HepG2 (cell line): Measurements from ENCODE around the gene RCBTB1. TPM values are rescaled to one million over a fixed set of nuclear protein-coding genes. Genes with fewer than 3 reads are reported as not detected.

Experiments
- CEBPG ChIP-seq: IDR thresholded peaks from 2 replicates; pipeline ENCODE4 v1.6.1; 2016
- EHMT2 ChIP-seq: fragments of 200-600 bp; sonication (generic); IDR thresholded peaks from 2 replicates; pipeline ENCODE4 v1.7.0; 2017; ENCODE audit warnings: antibody characterized with exemption, low read depth, low read length, borderline replicate concordance
- MTA3 ChIP-seq: sonication (generic); formaldehyde crosslinking; IDR thresholded peaks from 2 replicates; pipeline ENCODE4 v1.4.0; 2020; ENCODE audit warnings: missing genetic modification reagents
- RARG ChIP-seq: sonication (generic); formaldehyde crosslinking; IDR thresholded peaks from 2 replicates; pipeline ENCODE4 v1.4.0; 2020; ENCODE audit warnings: low read depth, mild to moderate bottlenecking, missing genetic modification reagents
- RELA ChIP-seq: sonication (generic); formaldehyde crosslinking; IDR thresholded peaks from 2 replicates; pipeline ENCODE4 v1.4.0; 2020; ENCODE audit warnings: missing genetic modification reagents
- SUZ12 ChIP-seq: fragments of 150-350 bp; IDR thresholded peaks from 2 replicates; pipeline ENCODE4 v1.6.1; 2014; ENCODE audit warnings: low read depth, low read length
- TCF7L2 ChIP-seq: IDR thresholded peaks from 2 replicates; pipeline ENCODE4 v1.6.1; 2011; ENCODE audit warnings: mild to moderate bottlenecking, low read depth, low read length, moderate library complexity
- YEATS2 ChIP-seq: sonication (generic); formaldehyde crosslinking; IDR thresholded peaks from 2 replicates; pipeline ENCODE4 v1.4.0; 2020; ENCODE audit warnings: missing genetic modification reagents, borderline replicate concordance
- ZNF136 ChIP-seq: sonication (generic); formaldehyde crosslinking; IDR thresholded peaks from 2 replicates; pipeline ENCODE4 v1.8.1; 2022; ENCODE audit warnings: low read depth, mild to moderate bottlenecking, moderate library complexity, missing genetic modification reagents
- ZNF234 ChIP-seq: sonication (generic); formaldehyde crosslinking; conservative IDR thresholded peaks from 2 replicates; pipeline ENCODE4 v1.5.1; 2020; ENCODE audit warnings: mild to moderate bottlenecking, missing genetic modification reagents
- ZNF644 ChIP-seq: IDR thresholded peaks from 2 replicates; pipeline ENCODE4 v1.6.1; 2016; ENCODE audit warnings: low read depth
- ZNF75D ChIP-seq: sonication (generic); formaldehyde crosslinking; IDR thresholded peaks from 2 replicates; pipeline ENCODE4 v1.8.1; 2023; ENCODE audit warnings: missing genetic modification reagents, mild to moderate bottlenecking, borderline replicate concordance
- ZNF839 ChIP-seq: sonication (generic); formaldehyde crosslinking; IDR thresholded peaks from 2 replicates; pipeline ENCODE4 v1.4.0; 2020; ENCODE audit warnings: missing genetic modification reagents, mild to moderate bottlenecking, borderline replicate concordance
- polyA plus RNA-seq, 8 experiments: library from polyadenylated mRNA; depleted of rRNA in 3 of 8; stranded (reverse) in 7 of 8; unstranded in 1 of 8; fragments of >200 nt; fragmentation: Illumina TruSeq in 4 of 8; extraction: Trizol in 4 of 8; gene quantifications; 2 replicates each; pipeline versions ENCODE4 v1.2.1 to v1.2.3, GENCODE V29; 2011 to 2016; ENCODE audit warnings: low read depth in 4 of 8, missing spikeins in 1 of 8, mixed read lengths in 1 of 8; ENCODE audit not compliant: insufficient read depth in 1 of 8
- total RNA-seq, 5 experiments: library from RNA; depleted of rRNA; stranded (reverse); fragments of >200 nt; fragmentation: Illumina TruSeq; extraction: Trizol; gene quantifications; 2 replicates each; pipeline ENCODE4 v1.2.3, GENCODE V29; 2016; ENCODE audit warnings: low read depth in 1 of 5
- TF ChIP-seq, protein P1 (sequence below): sonication (generic); formaldehyde crosslinking; IDR thresholded peaks from 2 replicates; pipeline ENCODE4 v1.8.1; 2023; ENCODE audit warnings: mild to moderate bottlenecking, inconsistent platforms, moderate library complexity, missing genetic modification reagents, borderline replicate concordance
- TF ChIP-seq, protein P2 (sequence below): sonication (generic); formaldehyde crosslinking; IDR thresholded peaks from 2 replicates; pipeline ENCODE4 v1.4.0; 2020; ENCODE audit warnings: missing genetic modification reagents, borderline replicate concordance
- TF ChIP-seq, protein P3 (sequence below): sonication (generic); formaldehyde crosslinking; IDR thresholded peaks from 2 replicates; pipeline ENCODE4 v1.4.0; 2020; ENCODE audit warnings: missing genetic modification reagents, borderline replicate concordance
- TF ChIP-seq, protein P4 (sequence below): sonication (generic); formaldehyde crosslinking; IDR thresholded peaks from 2 replicates; pipeline ENCODE4 v1.4.0; 2020; ENCODE audit warnings: mild to moderate bottlenecking, low read depth, missing genetic modification reagents

Gene RCBTB1
- total and polyA plus RNA-seq, 2 of the 13 experiments (the other 11 are each of a cell fraction or from before 2014, with no cell fraction given): 13.4 to 21.6 TPM

DNA sequence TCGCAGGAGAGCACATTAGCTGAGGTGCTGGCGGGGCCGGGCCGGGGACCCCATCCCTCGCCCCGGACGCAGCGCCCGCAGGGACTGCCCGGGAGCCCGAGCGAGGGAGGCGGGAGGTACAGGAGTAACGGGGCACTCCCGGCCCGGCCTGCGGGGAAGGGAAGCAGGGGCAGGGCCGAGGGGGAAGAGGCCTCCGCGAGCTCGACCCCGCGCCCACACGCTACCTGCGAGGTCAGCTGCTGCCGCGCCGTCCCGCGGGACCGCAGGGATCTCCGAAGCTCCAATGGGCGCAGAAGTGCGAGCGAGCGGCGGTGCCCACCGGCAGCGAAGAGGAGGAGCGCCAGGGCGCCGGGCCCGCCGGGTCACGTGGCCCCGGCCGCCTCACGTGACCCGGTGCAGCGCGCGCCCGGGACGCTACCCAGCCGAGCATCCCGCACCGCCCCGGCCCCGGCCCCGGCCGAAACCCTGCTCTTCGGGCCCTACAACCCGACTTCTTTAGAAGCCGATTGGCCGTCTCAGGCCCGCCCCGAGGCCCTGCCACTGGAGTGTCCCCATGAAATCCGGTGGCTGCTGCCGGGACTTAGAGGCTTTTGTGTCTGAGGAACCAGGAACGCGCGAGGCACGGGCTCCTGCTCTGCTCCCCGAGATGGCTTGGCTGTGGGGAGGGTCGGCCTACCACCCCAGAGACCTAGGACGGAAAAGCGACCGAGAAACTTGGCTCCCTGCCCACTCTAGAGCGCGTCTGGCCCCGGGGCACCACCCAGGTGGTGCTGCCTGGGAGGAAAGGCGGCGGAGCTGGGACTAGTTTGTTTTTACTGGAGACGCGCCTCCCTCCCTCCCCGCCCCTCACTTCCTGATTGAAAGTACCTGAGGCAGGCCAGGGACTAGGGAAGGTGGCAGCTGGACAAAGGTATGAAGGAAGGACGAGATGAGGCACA is at the start of gene RCBTB1 (continued):
- TF ChIP-seq, protein P1, sequence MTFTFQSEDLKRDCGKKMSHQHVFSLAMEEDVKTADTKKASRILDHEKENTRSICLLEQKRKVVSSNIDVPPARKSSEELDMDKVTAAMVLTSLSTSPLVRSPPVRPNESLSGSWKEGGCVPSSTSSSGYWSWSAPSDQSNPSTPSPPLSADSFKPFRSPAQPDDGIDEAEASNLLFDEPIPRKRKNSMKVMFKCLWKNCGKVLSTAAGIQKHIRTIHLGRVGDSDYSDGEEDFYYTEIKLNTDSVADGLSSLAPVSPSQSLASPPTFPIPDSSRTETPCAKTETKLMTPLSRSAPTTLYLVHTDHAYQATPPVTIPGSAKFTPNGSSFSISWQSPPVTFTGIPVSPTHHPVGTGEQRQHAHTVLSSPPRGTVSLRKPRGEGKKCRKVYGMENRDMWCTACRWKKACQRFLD (CRISPR knock-in tag): no peak
- TF ChIP-seq, protein P2, sequence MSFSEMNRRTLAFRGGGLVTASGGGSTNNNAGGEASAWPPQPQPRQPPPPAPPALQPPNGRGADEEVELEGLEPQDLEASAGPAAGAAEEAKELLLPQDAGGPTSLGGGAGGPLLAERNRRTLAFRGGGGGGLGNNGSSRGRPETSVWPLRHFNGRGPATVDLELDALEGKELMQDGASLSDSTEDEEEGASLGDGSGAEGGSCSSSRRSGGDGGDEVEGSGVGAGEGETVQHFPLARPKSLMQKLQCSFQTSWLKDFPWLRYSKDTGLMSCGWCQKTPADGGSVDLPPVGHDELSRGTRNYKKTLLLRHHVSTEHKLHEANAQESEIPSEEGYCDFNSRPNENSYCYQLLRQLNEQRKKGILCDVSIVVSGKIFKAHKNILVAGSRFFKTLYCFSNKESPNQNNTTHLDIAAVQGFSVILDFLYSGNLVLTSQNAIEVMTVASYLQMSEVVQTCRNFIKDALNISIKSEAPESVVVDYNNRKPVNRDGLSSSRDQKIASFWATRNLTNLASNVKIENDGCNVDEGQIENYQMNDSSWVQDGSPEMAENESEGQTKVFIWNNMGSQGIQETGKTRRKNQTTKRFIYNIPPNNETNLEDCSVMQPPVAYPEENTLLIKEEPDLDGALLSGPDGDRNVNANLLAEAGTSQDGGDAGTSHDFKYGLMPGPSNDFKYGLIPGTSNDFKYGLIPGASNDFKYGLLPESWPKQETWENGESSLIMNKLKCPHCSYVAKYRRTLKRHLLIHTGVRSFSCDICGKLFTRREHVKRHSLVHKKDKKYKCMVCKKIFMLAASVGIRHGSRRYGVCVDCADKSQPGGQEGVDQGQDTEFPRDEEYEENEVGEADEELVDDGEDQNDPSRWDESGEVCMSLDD (CRISPR knock-in tag): no peak; the same call in 1 of the 2 replicates
- TF ChIP-seq ZNF839 (0 out of 2 replicates have a peak, but pooled peaks have one; percentile 41), ZNF136 (no peak), EHMT2 (no peak), CEBPG (CRISPR knock-in tag) (no peak), SUZ12 (no peak), ZNF234 (peak; percentile 40; the same call in 1 of the 2 replicates), TCF7L2 (no peak), ZNF644 (no peak), YEATS2 (CRISPR knock-in tag) (peak; percentile 51; the same call in 1 of the 2 replicates), RELA (no peak), RARG (CRISPR knock-in tag) (no peak), MTA3 (no peak), ZNF75D (CRISPR knock-in tag) (no peak)
- TF ChIP-seq, protein P3, sequence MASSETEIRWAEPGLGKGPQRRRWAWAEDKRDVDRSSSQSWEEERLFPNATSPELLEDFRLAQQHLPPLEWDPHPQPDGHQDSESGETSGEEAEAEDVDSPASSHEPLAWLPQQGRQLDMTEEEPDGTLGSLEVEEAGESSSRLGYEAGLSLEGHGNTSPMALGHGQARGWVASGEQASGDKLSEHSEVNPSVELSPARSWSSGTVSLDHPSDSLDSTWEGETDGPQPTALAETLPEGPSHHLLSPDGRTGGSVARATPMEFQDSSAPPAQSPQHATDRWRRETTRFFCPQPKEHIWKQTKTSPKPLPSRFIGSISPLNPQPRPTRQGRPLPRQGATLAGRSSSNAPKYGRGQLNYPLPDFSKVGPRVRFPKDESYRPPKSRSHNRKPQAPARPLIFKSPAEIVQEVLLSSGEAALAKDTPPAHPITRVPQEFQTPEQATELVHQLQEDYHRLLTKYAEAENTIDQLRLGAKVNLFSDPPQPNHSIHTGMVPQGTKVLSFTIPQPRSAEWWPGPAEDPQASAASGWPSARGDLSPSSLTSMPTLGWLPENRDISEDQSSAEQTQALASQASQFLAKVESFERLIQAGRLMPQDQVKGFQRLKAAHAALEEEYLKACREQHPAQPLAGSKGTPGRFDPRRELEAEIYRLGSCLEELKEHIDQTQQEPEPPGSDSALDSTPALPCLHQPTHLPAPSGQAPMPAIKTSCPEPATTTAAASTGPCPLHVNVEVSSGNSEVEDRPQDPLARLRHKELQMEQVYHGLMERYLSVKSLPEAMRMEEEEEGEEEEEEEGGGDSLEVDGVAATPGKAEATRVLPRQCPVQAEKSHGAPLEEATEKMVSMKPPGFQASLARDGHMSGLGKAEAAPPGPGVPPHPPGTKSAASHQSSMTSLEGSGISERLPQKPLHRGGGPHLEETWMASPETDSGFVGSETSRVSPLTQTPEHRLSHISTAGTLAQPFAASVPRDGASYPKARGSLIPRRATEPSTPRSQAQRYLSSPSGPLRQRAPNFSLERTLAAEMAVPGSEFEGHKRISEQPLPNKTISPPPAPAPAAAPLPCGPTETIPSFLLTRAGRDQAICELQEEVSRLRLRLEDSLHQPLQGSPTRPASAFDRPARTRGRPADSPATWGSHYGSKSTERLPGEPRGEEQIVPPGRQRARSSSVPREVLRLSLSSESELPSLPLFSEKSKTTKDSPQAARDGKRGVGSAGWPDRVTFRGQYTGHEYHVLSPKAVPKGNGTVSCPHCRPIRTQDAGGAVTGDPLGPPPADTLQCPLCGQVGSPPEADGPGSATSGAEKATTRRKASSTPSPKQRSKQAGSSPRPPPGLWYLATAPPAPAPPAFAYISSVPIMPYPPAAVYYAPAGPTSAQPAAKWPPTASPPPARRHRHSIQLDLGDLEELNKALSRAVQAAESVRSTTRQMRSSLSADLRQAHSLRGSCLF (CRISPR knock-in tag): peak; percentile 53; the same call in 1 of the 2 replicates
- TF ChIP-seq, protein P4, sequence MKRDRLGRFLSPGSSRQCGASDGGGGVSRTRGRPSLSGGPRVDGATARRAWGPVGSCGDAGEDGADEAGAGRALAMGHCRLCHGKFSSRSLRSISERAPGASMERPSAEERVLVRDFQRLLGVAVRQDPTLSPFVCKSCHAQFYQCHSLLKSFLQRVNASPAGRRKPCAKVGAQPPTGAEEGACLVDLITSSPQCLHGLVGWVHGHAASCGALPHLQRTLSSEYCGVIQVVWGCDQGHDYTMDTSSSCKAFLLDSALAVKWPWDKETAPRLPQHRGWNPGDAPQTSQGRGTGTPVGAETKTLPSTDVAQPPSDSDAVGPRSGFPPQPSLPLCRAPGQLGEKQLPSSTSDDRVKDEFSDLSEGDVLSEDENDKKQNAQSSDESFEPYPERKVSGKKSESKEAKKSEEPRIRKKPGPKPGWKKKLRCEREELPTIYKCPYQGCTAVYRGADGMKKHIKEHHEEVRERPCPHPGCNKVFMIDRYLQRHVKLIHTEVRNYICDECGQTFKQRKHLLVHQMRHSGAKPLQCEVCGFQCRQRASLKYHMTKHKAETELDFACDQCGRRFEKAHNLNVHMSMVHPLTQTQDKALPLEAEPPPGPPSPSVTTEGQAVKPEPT (CRISPR knock-in tag): 0 out of 2 replicates have a peak, but pooled peaks have one; percentile 13
